H1 (cell line): ENCODE results near the gene FAM83C. TPM values are rescaled to one million over a fixed set of nuclear protein-coding genes. Genes with fewer than 3 reads are reported as not detected.

Experiments
- CTCF ChIA-PET: fragments of 300-600 bp; sonication (Branson Sonifier 250); formaldehyde crosslinking; loops from one replicate; lab custom pipeline; 2021; ENCODE audit not compliant: partially characterized antibody; lab: Charles Lee
- POLR2A ChIA-PET: fragments of 300-600 bp; sonication (Branson Sonifier 250); formaldehyde crosslinking; loops from one replicate; lab custom pipeline; 2021; ENCODE audit warnings: inconsistent platforms; ENCODE audit not compliant: partially characterized antibody; lab: Charles Lee
- DNase-seq, 2 experiments: peaks; one replicate each; pipeline versions ENCODE4 v3.0.0 to v3.0.0-alpha.2; 2010 to 2022; ENCODE audit warnings: low spot score in 2 of 2, low read depth in 1 of 2, mixed read lengths in 1 of 2
- FAIRE-seq: peaks from 2 replicates; lab custom pipeline; 2011; peaks lifted over from hg19 to GRCh38; lab: Jason Lieb, UNC
- H2AFZ ChIP-seq: 2 replicates; pipeline ENCODE4 v1.8.1; 2012; ENCODE audit warnings: low read length, inconsistent platforms
- H2AK5ac ChIP-seq: 2 replicates; pipeline ENCODE4 v1.6.1; 2013; ENCODE audit warnings: low read depth, low read length
- H2BK120ac ChIP-seq: replicated peaks from 2 replicates; pipeline ENCODE3; 2013; ENCODE audit warnings: low read depth, low read length, inconsistent platforms
- H2BK12ac ChIP-seq: 2 replicates; pipeline ENCODE4 v1.6.1; 2013; ENCODE audit warnings: low read depth, low read length
- H2BK15ac ChIP-seq: 2 replicates; pipeline ENCODE4 v1.6.1; 2013; ENCODE audit warnings: low read length
- H2BK20ac ChIP-seq: 2 replicates; pipeline ENCODE4 v1.6.1; 2013; ENCODE audit warnings: low read length
- H2BK5ac ChIP-seq: 2 replicates; pipeline ENCODE4 v1.6.1; 2013; ENCODE audit warnings: low read depth, low read length
- H3K14ac ChIP-seq: 2 replicates; pipeline ENCODE4 v1.6.1; 2013; ENCODE audit warnings: inconsistent platforms; ENCODE audit not compliant: insufficient read length
- H3K18ac ChIP-seq: 2 replicates; pipeline ENCODE4 v1.6.1; 2013; ENCODE audit warnings: low read length; ENCODE audit errors: extremely low read depth
- H3K23ac ChIP-seq: 2 replicates; pipeline ENCODE4 v1.6.1; 2013; ENCODE audit warnings: inconsistent platforms; ENCODE audit not compliant: insufficient read length
- H3K23me2 ChIP-seq: 2 replicates; pipeline ENCODE4 v1.6.1; 2013; ENCODE audit warnings: low read depth, low read length
- H3K27ac ChIP-seq: 2 replicates; pipeline ENCODE4 v1.6.1; 2011; ENCODE audit warnings: low read depth, low read length, inconsistent platforms
- H3K27me3 ChIP-seq, 4 experiments: replicated peaks in 1 of 4; 1 replicate in 1 of 4; 2 replicates in 3 of 4; pipeline versions ENCODE4 v1.6.1 to v1.8.1; 2011 to 2013; ENCODE audit warnings: low read length in 3 of 4, mild to moderate bottlenecking in 3 of 4, inconsistent platforms in 2 of 4, mixed read lengths in 2 of 4, moderate library complexity in 1 of 4; ENCODE audit not compliant: control insufficient read depth in 3 of 4, insufficient read depth in 3 of 4; ENCODE audit errors: extremely low read depth in 1 of 4
- H3K36me3 ChIP-seq, 4 experiments: 2 replicates each; pipeline versions ENCODE4 v1.6.1 to v1.8.1; 2011 to 2013; ENCODE audit warnings: mild to moderate bottlenecking in 4 of 4, low read length in 3 of 4, moderate library complexity in 2 of 4, control low read depth in 1 of 4, inconsistent platforms in 1 of 4; ENCODE audit not compliant: insufficient read depth in 4 of 4, control insufficient read depth in 2 of 4
- H3K4ac ChIP-seq: replicated peaks from 2 replicates; pipeline ENCODE3; 2013; ENCODE audit warnings: low read length, low read depth, mixed read lengths, inconsistent platforms; ENCODE audit not compliant: insufficient read length
- H3K4me1 ChIP-seq, 4 experiments: replicated peaks in 1 of 4; 1 replicate in 1 of 4; 2 replicates in 3 of 4; pipeline versions ENCODE4 v1.6.1 to v1.8.1; 2011 to 2013; ENCODE audit warnings: low read length in 3 of 4, inconsistent platforms in 2 of 4, mixed read lengths in 1 of 4; ENCODE audit not compliant: insufficient read depth in 4 of 4, control insufficient read depth in 3 of 4
- H3K4me2 ChIP-seq, 2 experiments: 2 replicates each; pipeline versions ENCODE4 v1.6.1 to v1.8.1; 2011 to 2013; ENCODE audit warnings: low read depth in 2 of 2, low read length in 2 of 2, control low read depth in 1 of 2, inconsistent platforms in 1 of 2, mild to moderate bottlenecking in 1 of 2; ENCODE audit not compliant: insufficient read depth in 1 of 2
- H3K4me3 ChIP-seq, 4 experiments: fragments of 200-600, 300-600 bp in 1 of 4; sonication (generic), shearing (Covaris generic), sonication (Bioruptor Twin) in 1 of 4; 2 replicates each; pipeline versions ENCODE4 v1.5.1 to v1.8.1; 2011 to 2016; ENCODE audit warnings: low read length in 4 of 4, low read depth in 3 of 4, control low read depth in 2 of 4, inconsistent platforms in 2 of 4, mild to moderate bottlenecking in 2 of 4, mixed read lengths in 1 of 4, moderate library complexity in 1 of 4; ENCODE audit not compliant: insufficient read depth in 2 of 4; ENCODE audit errors: extremely low read depth in 1 of 4
- H3K56ac ChIP-seq: replicated peaks from 2 replicates; pipeline ENCODE3; 2013; ENCODE audit warnings: low read depth, mild to moderate bottlenecking, mixed read lengths, low read length, inconsistent platforms; ENCODE audit not compliant: insufficient read length
- H3K79me1 ChIP-seq: 2 replicates; pipeline ENCODE4 v1.6.1; 2013; ENCODE audit warnings: low read depth, low read length, control low read depth
- H3K79me2 ChIP-seq, 2 experiments: 2 replicates each; pipeline versions ENCODE4 v1.6.1 to v1.8.1; 2012 to 2013; ENCODE audit warnings: low read length in 2 of 2, mild to moderate bottlenecking in 2 of 2, inconsistent platforms in 1 of 2; ENCODE audit not compliant: insufficient read depth in 2 of 2, control insufficient read depth in 1 of 2
- H3K9ac ChIP-seq, 4 experiments: replicated peaks in 1 of 4; 1 replicate in 1 of 4; 2 replicates in 3 of 4; pipeline versions ENCODE4 v1.6.1 to v1.8.1; 2011 to 2013; ENCODE audit warnings: low read depth in 3 of 4, low read length in 3 of 4, control low read depth in 2 of 4, mild to moderate bottlenecking in 2 of 4, moderate library complexity in 2 of 4, inconsistent platforms in 1 of 4; ENCODE audit errors: extremely low read depth in 1 of 4
- H3K9me3 ChIP-seq, 2 experiments: 2 replicates each; pipeline versions ENCODE4 v1.6.1 to v1.8.1; 2012 to 2013; ENCODE audit warnings: mild to moderate bottlenecking in 2 of 2, moderate library complexity in 2 of 2, control low read depth in 1 of 2, inconsistent platforms in 1 of 2, low read depth in 1 of 2, low read length in 1 of 2, mixed read lengths in 1 of 2; ENCODE audit not compliant: insufficient read depth in 2 of 2
- H4K20me1 ChIP-seq, 2 experiments: replicated peaks in 1 of 2; 2 replicates each; pipeline versions ENCODE3 to v1.8.1; 2011 to 2013; ENCODE audit warnings: inconsistent platforms in 2 of 2, low read length in 2 of 2, mild to moderate bottlenecking in 1 of 2; ENCODE audit not compliant: insufficient read depth in 2 of 2, control insufficient read depth in 1 of 2
- H4K5ac ChIP-seq: 2 replicates; pipeline ENCODE4 v1.6.1; 2013; ENCODE audit warnings: low read length, low read depth, mixed read lengths, inconsistent platforms; ENCODE audit not compliant: insufficient read length
- H4K8ac ChIP-seq: 2 replicates; pipeline ENCODE4 v1.8.0; 2013; ENCODE audit warnings: mild to moderate bottlenecking, moderate library complexity, low read length, inconsistent platforms; ENCODE audit not compliant: insufficient read depth; ENCODE audit errors: extremely low read depth
- H4K91ac ChIP-seq: replicated peaks from 2 replicates; pipeline ENCODE3; 2013; ENCODE audit warnings: low read length, mixed read lengths, inconsistent platforms; ENCODE audit not compliant: insufficient read length
- GABPA ChIP-seq: IDR thresholded peaks from 2 replicates; pipeline ENCODE4 v1.6.1; 2011; ENCODE audit warnings: mild to moderate bottlenecking, low read length, moderate library complexity, borderline replicate concordance; ENCODE audit not compliant: insufficient read depth
- POU5F1 ChIP-seq: IDR thresholded peaks from 2 replicates; pipeline ENCODE4 v1.6.1; 2011; ENCODE audit warnings: low read depth, mild to moderate bottlenecking, low read length, moderate library complexity
- RNF2 ChIP-seq: fragments of 200-900, 300-1000 bp; sonication (generic); IDR thresholded peaks from 2 replicates; pipeline ENCODE4 v1.7.1; 2016; ENCODE audit warnings: borderline replicate concordance, low read depth, mild to moderate bottlenecking, antibody characterized with exemption, low read length; ENCODE audit not compliant: poor library complexity, severe bottlenecking; ENCODE audit errors: missing control alignments
- SIRT6 ChIP-seq: IDR thresholded peaks from one replicate; pipeline ENCODE4 v1.7.1; 2012; ENCODE audit warnings: low read length, inconsistent platforms
- WGBS, 2 experiments: shearing (Covaris generic) in 1 of 2; methylation state at CpG; one replicate each; pipeline versions ENCODE4 v1.1.6 to v1.1.7; 2013 to 2015; ENCODE audit warnings: low lambda C conversion rate in 2 of 2, mixed read lengths in 2 of 2, inconsistent platforms in 1 of 2, low coverage in 1 of 2, missing lambda C conversion rate in 1 of 2; ENCODE audit not compliant: insufficient replicate concordance in 2 of 2, insufficient coverage in 1 of 2, insufficient read length in 1 of 2; ENCODE audit errors: extremely low coverage in 1 of 2, missing lambda C conversion rate in 1 of 2; 5-methylcytosine and 5-hydroxymethylcytosine counted together
- polyA plus RNA-seq, 7 experiments: library from polyadenylated mRNA; depleted of rRNA in 3 of 7; stranded (reverse) in 5 of 7; unstranded in 2 of 7; fragments of >200 nt in 5 of 7; fragments of 200-250 nt in 2 of 7; gene quantifications; 1 replicate in 5 of 7; 2 replicates in 1 of 7; 4 replicates in 1 of 7; pipeline versions ENCODE4 v1.2.1 to v1.2.3, GENCODE V29; 2011 to 2013; ENCODE audit warnings: missing spikeins in 2 of 7, mixed read lengths in 2 of 7
- total RNA-seq: library from RNA; stranded (reverse); fragmentation: NEBNext Ultra II Directional; extraction: Animal tissue kit (Norgen Biotek cat#: 25700); gene quantifications from 2 replicates; pipeline ENCODE4 v1.2.1, GENCODE V29; 2021
- TF ChIP-seq, protein P1 (sequence below): IDR thresholded peaks from 2 replicates; pipeline ENCODE4 v1.6.1; 2011; ENCODE audit warnings: low read length, improper control_type of control experiment

The FAM83C gene
- total and polyA plus RNA-seq, 2 of the 8 experiments (the other 6 are each of a cell fraction or from before 2014, with no cell fraction given): not detected

DNA sequence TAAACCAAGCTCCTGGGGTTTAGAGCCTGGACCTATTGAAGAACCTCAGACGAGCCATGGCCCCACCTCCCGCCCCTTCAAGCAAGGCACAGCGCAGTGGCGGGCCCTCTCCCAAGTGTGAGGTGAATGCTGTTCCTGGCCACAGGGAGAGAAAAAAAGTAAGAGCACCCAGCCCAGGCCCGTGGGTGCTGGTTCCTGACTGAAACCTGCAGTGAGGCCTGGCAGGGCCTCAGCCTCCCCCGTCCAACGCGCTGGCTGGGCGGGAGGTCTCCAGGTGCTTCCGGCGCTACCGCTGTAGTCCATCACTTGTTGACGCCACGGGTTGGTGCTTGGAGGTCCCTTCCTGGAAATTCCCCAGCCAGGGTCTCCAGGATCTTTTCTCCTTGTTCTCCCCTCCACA lies 5.5 kb upstream of the FAM83C start:
- Histone ChIP-seq H2AK5ac (no peak overlapping the region), H3K27me3 (no peaks in the 10 kb centered on the region), H4K8ac (peak overlapping the region; percentile 72; the same call in 1 of the 2 replicates), H3K9me3 (no peaks in the 10 kb centered on the region), H3K79me2 (no peaks in the 10 kb centered on the region), H2BK12ac (no peak overlapping the region), H3K4ac (no peak overlapping the region), H3K9ac (no peak overlapping the region), H3K23ac (no peak overlapping the region), H2BK15ac (no peak overlapping the region), H2BK20ac (no peak overlapping the region), H3K27ac (no peak overlapping the region), H3K79me1 (no peaks in the 10 kb centered on the region), H3K4me2 (no peak overlapping the region), H3K14ac (no peak overlapping the region), H3K18ac (no peak overlapping the region), H3K23me2 (no peaks in the 10 kb centered on the region), H3K56ac (no peak overlapping the region), H3K36me3 (no peaks in the 10 kb centered on the region), H4K5ac (no peak overlapping the region), H2AFZ (no peak overlapping the region), H3K4me3 (no peak overlapping the region), H4K91ac (no peak overlapping the region), H2BK5ac (no peak overlapping the region), H3K4me1 (no peaks in the 10 kb centered on the region; a peak in 2 of 7 replicates), H4K20me1 (no peaks in the 10 kb centered on the region), H2BK120ac (no peak overlapping the region)
- FAIRE-seq: no peak
- 90% methylated on average over 12 of the region's 14 CpGs; no CpG with 5 or more reads in 1 of the 2 experiments for WGBS, 2 experiments
- CTCF ChIA-PET: interaction anchor here (1.3 to 13.8 kb wide), 5 partner anchors 9 to 148 kb away, joined by 3 to 130 read pairs (median 4); partner anchors contain the start of genes EIF6 and MMP24OS
- POLR2A ChIA-PET: interaction anchor here (1.0 kb wide), 1 partner anchor 11 kb away, joined by 3 read pairs; no protein-coding TSS in a partner anchor
- DNase-seq: no peak
- TF ChIP-seq SIRT6 (no peak), GABPA (no peak), RNF2 (no peak), POU5F1 (no peak)
- TF ChIP-seq, protein P1, sequence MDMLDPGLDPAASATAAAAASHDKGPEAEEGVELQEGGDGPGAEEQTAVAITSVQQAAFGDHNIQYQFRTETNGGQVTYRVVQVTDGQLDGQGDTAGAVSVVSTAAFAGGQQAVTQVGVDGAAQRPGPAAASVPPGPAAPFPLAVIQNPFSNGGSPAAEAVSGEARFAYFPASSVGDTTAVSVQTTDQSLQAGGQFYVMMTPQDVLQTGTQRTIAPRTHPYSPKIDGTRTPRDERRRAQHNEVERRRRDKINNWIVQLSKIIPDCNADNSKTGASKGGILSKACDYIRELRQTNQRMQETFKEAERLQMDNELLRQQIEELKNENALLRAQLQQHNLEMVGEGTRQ: no peak
